PFSK-1 (cell line): Measurements from ENCODE around the gene SHROOM1.

Source experiments
- FOXP2 ChIP-seq: optimal IDR thresholded peaks from 2 replicates; pipeline ENCODE3; 2011; ENCODE audit warnings: borderline replicate concordance, control low read depth, inconsistent platforms; ENCODE audit not compliant: insufficient read depth; ENCODE audit errors: extremely low read length, extremely low read depth
- POLR2AphosphoS5 ChIP-seq: IDR thresholded peaks from 2 replicates; pipeline ENCODE4 v1.6.1; 2012; ENCODE audit warnings: low read depth, mild to moderate bottlenecking, control low read depth, low read length, moderate library complexity
- SIN3A ChIP-seq: IDR thresholded peaks from 2 replicates; pipeline ENCODE4 v1.6.1; 2012; ENCODE audit warnings: mild to moderate bottlenecking, low read length, moderate library complexity, borderline replicate concordance; ENCODE audit not compliant: insufficient read depth
- TAF1 ChIP-seq: IDR thresholded peaks from 2 replicates; pipeline ENCODE4 v1.6.1; 2012; ENCODE audit warnings: low read length, control low read depth, borderline replicate concordance; ENCODE audit not compliant: insufficient read depth
- TF ChIP-seq, protein P1 (sequence below), 2 experiments: IDR thresholded peaks; 2 replicates each; pipeline versions ENCODE4 v1.6.1 to v1.8.0; 2011 to 2012; ENCODE audit warnings: low read depth in 2 of 2, low read length in 2 of 2, control low read depth in 1 of 2, inconsistent platforms in 1 of 2, mild to moderate bottlenecking in 1 of 2, moderate library complexity in 1 of 2; ENCODE audit not compliant: insufficient read depth in 1 of 2

DNA sequence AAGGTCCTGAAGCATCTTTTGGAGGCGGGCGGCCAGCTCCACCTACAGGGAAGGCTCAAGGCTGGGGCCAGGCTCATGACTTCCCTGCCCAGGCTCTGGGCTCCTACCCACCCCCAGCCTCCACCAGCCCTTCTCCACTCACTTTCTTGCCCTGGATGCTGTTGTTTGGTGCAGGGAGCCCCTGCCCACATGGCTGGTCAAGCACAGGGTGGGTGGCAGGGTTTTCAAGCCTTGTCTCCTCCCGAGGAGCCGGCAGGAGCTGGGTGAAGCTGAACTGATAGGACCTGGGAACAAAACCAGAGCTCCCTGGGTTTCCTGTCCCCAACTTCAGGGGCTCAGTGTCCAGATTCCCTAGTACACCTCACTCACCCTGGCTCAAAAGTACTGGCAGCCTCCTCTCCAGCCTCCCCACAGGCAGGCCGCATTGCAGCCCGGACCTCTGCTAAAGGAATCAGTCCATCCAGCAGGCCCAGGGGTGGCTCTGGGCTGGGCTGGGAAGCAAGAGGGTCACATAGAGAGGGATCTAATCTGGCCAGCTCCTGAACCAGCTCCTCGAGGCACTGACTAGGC lies 6.9 kb downstream of the SHROOM1 start:
- TF ChIP-seq POLR2AphosphoS5: no peak
- TF ChIP-seq SIN3A: no peak
- TF ChIP-seq, protein P1, sequence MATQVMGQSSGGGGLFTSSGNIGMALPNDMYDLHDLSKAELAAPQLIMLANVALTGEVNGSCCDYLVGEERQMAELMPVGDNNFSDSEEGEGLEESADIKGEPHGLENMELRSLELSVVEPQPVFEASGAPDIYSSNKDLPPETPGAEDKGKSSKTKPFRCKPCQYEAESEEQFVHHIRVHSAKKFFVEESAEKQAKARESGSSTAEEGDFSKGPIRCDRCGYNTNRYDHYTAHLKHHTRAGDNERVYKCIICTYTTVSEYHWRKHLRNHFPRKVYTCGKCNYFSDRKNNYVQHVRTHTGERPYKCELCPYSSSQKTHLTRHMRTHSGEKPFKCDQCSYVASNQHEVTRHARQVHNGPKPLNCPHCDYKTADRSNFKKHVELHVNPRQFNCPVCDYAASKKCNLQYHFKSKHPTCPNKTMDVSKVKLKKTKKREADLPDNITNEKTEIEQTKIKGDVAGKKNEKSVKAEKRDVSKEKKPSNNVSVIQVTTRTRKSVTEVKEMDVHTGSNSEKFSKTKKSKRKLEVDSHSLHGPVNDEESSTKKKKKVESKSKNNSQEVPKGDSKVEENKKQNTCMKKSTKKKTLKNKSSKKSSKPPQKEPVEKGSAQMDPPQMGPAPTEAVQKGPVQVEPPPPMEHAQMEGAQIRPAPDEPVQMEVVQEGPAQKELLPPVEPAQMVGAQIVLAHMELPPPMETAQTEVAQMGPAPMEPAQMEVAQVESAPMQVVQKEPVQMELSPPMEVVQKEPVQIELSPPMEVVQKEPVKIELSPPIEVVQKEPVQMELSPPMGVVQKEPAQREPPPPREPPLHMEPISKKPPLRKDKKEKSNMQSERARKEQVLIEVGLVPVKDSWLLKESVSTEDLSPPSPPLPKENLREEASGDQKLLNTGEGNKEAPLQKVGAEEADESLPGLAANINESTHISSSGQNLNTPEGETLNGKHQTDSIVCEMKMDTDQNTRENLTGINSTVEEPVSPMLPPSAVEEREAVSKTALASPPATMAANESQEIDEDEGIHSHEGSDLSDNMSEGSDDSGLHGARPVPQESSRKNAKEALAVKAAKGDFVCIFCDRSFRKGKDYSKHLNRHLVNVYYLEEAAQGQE (IDR thresholded peaks at IDR 0.05; ENCODE audit: insufficient read depth in 1 of 2, low read depth in 2 of 2, low read length in 2 of 2): no peak
- no peak for TF ChIP-seq TAF1
- no peak for TF ChIP-seq FOXP2
